VCaP (cell line): ENCODE results near the gene BICDL1.

ENCODE experiments used
- H3K27ac ChIP-seq: fragments of 450-650 bp; 2 replicates; pipeline ENCODE4 v1.5.1; 2017
- TF ChIP-seq, protein P1 (sequence below): fragments of 450-650 bp; conservative IDR thresholded peaks from 2 replicates; pipeline ENCODE4 v1.5.1; 2017; ENCODE audit warnings: mild to moderate bottlenecking, moderate library complexity

The BICDL1 gene

DNA sequence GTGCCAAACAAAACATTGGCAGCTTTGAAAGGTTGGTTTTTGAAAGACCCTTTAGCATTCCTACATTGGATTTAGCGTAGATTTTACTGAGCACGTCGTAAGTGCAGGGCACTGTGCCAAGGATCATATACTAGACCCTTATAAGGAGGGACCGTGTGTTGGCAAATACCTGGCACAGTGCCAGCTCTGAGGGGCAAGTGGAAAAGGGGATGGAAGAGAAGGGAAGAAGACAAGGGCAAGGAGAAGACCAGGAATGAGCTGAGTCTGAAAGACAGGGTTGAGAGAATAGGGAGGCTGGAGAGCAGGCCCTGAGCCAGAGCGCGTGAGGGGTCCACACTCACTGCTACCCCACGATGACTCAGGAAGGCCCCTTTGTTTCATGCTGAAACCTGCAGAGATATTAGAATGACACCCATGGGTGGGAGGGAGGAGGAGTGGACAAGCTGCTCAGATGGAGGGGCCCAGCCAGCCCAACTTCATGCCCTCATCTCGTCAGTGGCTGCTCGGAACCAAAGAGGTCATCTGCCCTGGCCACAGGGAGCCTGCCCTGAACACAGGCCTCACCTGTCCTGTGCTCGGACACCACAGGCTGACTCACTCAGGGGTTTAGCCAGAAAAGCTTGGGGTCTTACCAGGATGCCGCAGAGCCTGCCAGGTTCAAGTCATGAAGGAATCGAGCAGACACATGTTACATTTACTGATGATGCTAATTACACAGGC, 102.5 kb downstream of the BICDL1 start:
- no peak overlapping the region for H3K27ac ChIP-seq
- TF ChIP-seq, protein P1, sequence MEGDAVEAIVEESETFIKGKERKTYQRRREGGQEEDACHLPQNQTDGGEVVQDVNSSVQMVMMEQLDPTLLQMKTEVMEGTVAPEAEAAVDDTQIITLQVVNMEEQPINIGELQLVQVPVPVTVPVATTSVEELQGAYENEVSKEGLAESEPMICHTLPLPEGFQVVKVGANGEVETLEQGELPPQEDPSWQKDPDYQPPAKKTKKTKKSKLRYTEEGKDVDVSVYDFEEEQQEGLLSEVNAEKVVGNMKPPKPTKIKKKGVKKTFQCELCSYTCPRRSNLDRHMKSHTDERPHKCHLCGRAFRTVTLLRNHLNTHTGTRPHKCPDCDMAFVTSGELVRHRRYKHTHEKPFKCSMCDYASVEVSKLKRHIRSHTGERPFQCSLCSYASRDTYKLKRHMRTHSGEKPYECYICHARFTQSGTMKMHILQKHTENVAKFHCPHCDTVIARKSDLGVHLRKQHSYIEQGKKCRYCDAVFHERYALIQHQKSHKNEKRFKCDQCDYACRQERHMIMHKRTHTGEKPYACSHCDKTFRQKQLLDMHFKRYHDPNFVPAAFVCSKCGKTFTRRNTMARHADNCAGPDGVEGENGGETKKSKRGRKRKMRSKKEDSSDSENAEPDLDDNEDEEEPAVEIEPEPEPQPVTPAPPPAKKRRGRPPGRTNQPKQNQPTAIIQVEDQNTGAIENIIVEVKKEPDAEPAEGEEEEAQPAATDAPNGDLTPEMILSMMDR = no peak

DNA sequence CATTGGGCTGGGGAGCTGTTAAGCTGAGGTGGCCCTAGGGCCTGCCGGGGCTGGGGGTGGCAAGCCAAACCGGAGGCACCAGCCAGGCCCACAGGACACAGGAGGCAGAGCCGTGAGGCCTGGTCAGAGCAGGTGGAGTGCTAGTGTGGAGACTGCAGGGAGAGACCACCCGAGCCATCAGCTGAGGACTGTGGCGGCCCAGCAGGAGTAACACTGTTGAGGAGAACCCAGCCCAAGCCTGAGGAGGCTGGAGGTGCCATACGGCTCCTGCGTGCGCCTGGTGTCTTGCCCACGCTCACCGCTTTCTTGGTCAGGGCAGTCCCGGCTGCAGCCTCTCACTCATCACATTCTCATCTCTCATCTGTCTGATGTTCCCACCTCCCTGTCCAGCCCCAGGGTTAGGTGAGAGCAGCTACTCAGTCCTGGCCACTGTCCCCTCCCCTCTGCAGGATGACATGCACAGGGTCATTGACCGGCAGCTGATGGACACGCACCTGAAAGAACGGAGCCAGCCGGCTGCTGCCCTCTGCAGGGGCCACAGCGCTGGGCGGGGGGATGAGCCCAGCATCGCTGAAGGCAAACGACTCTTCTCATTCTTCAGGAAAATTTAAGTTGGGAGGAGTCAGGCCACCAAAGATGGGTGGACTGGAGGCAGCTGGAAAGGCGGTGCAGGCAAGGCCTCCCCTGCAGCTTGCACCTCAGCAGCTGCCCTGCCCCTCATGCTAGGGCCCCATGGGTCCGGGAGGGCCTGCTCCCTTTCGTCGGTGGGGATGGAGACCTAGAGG, 103.7 kb downstream of the BICDL1 start:
- H3K27ac ChIP-seq = no peak overlapping the region
- TF ChIP-seq, protein P1 = no peak

DNA sequence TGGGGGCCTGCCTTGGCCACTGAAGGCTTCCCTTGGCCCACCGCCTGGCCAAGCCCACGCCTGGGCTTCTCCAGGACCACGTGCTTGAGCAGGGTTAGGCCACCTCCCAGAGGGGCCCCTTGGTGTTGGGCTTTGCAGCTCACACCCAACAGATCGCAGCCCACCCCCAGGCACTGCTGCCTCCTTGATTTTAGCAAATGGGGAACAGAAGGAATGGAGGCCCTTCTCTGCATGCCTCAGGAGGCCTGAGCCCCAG, 104.2 kb downstream of the BICDL1 start:
- TF ChIP-seq, protein P1 = no peak

DNA sequence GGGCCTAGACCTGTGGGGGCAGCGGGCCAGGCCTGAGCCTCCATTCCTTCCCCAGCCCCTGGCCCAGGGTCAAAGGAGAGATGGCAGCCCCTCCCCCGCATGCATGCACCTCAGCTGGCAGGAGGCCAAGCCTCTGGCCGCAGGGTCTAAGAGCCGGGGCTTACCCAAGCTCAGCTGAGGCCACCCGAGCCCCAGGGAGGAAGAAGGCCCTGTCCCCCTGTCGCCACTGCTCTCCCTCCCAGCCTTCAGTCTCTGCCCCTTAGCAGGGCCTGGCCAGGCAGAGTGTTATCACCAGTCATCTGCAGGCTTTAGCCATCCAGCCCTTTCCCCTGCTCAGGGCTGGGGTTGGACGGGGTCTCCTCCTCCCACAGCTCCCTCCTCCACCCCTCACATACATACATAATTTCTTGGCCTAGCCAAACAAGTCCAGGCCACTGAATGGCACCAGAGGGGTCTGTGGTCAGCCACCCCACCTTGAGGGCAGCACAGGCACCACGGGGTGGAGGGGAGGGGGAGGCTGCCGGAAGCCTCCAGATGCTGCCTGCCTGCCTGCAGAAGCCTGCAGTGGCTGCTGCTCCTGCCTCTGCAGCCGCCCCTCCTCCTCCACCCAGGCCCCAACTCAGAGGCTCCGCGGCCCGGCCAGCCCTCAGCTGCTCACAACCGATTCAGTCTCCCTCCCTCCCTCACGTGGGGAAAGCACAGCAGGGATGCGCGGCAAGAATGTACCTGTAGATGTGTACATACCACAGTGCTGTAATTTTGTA, 104.7 kb downstream of the BICDL1 start:
- TF ChIP-seq, protein P1 = no peak
- no peak overlapping the region for H3K27ac ChIP-seq

More for the DNA sequence above, 104.2 kb downstream of the BICDL1 start:
- no peak overlapping the region for H3K27ac ChIP-seq

DNA sequence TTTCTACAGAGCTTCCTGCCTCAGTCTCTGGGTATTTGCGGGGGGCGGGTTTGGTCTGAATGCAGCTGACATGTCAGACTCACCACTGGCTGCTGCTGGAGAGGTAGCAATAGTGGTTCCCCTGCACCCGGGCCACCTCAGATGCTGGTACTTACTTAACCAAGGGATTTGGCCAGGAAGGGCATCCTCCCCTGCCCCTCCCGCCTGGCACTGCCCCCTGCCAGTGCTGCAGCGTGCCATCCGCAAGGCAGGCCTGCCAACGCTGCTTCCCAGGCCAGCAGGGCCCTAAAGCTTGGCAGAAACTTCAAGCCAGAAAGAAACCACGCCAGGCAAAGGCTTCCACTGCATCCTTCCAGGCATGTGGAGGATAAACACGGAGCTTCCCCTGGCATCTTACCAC, 105.4 kb downstream of the BICDL1 start:
- 0 out of 2 replicates have a peak overlapping the region, but pooled peaks have one; percentile 4 for H3K27ac ChIP-seq
- TF ChIP-seq, protein P1 = no peak

DNA sequence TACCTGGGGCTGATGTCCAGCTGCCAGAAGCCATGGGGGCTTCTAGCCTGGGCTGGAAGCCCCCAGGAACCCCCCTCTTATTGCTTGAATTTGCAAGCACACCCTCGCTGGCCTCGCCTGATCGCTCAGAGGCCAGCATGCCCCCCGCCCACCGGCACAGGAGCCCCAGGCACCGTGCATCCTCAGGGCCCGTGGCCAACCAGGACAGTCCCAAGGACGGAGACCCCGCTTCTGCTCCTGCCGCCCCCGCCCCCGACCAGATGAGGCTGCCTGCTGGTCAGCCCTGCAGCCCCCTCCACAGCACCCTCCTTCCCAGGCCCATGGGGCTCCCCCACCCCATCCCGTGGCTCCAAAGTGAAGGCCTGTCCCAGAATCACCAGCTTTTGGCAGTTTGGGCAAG, 106.3 kb downstream of the BICDL1 start:
- H3K27ac ChIP-seq = no peak overlapping the region
- TF ChIP-seq, protein P1 = no peak

DNA sequence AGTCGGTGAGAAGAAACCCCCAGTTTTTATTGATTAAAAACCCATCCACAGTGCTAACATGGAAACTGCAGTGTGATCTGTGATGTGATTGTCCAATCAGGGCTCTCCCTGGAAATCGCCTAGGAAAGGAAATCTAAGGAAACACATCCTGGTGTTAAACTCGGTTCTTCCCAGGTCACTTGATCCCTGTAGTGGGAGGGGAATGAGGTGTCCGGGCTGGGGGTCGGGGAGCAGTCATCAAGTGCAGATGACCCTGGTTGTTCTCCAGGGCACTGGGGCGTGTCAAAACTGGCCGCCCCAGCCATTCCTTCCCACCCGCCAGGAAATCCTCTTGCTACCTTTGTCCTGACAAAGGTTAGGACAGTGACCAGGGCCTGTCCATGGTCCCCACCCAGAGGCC, 106.7 kb downstream of the BICDL1 start:
- H3K27ac ChIP-seq = no peak overlapping the region
- TF ChIP-seq, protein P1 = no peak
